ENCODE results near the gene RNU5D-1. TPM values are rescaled to one million over a fixed set of nuclear protein-coding genes. Genes with fewer than 3 reads are reported as not detected.
"Not testable (repeated sequence)": the region's sequence is repeated elsewhere in the genome, so short reads cannot be mapped to it uniquely, and the experiment has no call there.

The RNU5D-1 gene
- total and polyA plus RNA-seq, 2 donors: 85.6 TPM; not detected in 1

GRCh38 chr1:44775078-44775929 is 44.3 kb upstream of the RNU5D-1 start, which contains the start of gene RPS8:
Gene RPS8, plus strand, starts transcription at chr1:44775540. Its CDS starts 57 bp downstream, at chr1:44775597.
- no peaks in the 10 kb centered on the region for H3K27me3 ChIP-seq (ENCODE audit: control insufficient read depth in 2 of 2, insufficient read depth in 1 of 2, low read length in 1 of 2)
- peak within 1 kb of the TSS; percentile 73 to 87 for H3K4me3 ChIP-seq (ENCODE audit: low read length in 2 of 2)
- DNase-seq (ENCODE audit: low read depth in 6 of 9, low spot score in 9 of 9): peak; percentile 82 to 97 (median 89)
- peaks cover 12 to 30% of the 10 kb centered on the region in 2 donors for H3K4me1 ChIP-seq (ENCODE audit: control insufficient read depth in 2 of 2, insufficient read depth in 2 of 2, low read length in 2 of 2)
- no peaks in the 10 kb centered on the region for H3K9me3 ChIP-seq (ENCODE audit: control insufficient read depth in 2 of 2, insufficient read depth in 1 of 2, low read length in 1 of 2)
- H3K36me3 ChIP-seq (ENCODE audit: control insufficient read depth in 2 of 2, insufficient read depth in 2 of 2, low read length in 1 of 2): peaks cover 26 to 37% of the 10 kb centered on the region in 2 donors
- peak within 1 kb of the TSS; percentile 91 to 96 for H3K27ac ChIP-seq (ENCODE audit: low read depth in 1 of 2, low read length in 1 of 2)
- WGBS: under 1% methylated on average over 65 of the region's 65 CpGs

GRCh38 chr1:44766421-44766820 is 35.5 kb upstream of the RNU5D-1 start:
- H3K27me3 ChIP-seq (ENCODE audit: control insufficient read depth in 2 of 2, insufficient read depth in 1 of 2, low read length in 1 of 2); H3K4me3 ChIP-seq (ENCODE audit: low read length in 2 of 2); H3K4me1 ChIP-seq (ENCODE audit: control insufficient read depth in 2 of 2, insufficient read depth in 2 of 2, low read length in 2 of 2); DNase-seq (ENCODE audit: low read depth in 6 of 9, low spot score in 9 of 9); H3K27ac ChIP-seq (ENCODE audit: low read depth in 1 of 2, low read length in 1 of 2); H3K9me3 ChIP-seq (ENCODE audit: control insufficient read depth in 2 of 2, insufficient read depth in 1 of 2, low read length in 1 of 2): not testable (repeated sequence)
- peaks cover 50 to 55% of the 10 kb centered on the region in 2 donors for H3K36me3 ChIP-seq (ENCODE audit: control insufficient read depth in 2 of 2, insufficient read depth in 2 of 2, low read length in 1 of 2)
- 99% methylated on average over 6 of the region's 6 CpGs for WGBS

- DNase-seq (ENCODE audit: low read depth in 6 of 9, low spot score in 9 of 9): no peak
- H3K9me3 ChIP-seq (ENCODE audit: control insufficient read depth in 2 of 2, insufficient read depth in 1 of 2, low read length in 1 of 2): no peaks in the 10 kb centered on the region
- H3K36me3 ChIP-seq (ENCODE audit: control insufficient read depth in 2 of 2, insufficient read depth in 2 of 2, low read length in 1 of 2): peaks cover 77 to 89% of the 10 kb centered on the region in 2 donors
- 98% methylated on average over 3 of the region's 3 CpGs for WGBS
- H3K4me1 ChIP-seq (ENCODE audit: control insufficient read depth in 2 of 2, insufficient read depth in 2 of 2, low read length in 2 of 2): no peaks in the 10 kb centered on the region
- H3K4me3 ChIP-seq (ENCODE audit: low read length in 2 of 2): no peak overlapping the region
- no peaks in the 10 kb centered on the region for H3K27me3 ChIP-seq (ENCODE audit: control insufficient read depth in 2 of 2, insufficient read depth in 1 of 2, low read length in 1 of 2)
- no peak overlapping the region for H3K27ac ChIP-seq (ENCODE audit: low read depth in 1 of 2, low read length in 1 of 2)
Measured at GRCh38 chr1:44760876-44761275, 29.9 kb upstream of the RNU5D-1 start.

- DNase-seq (ENCODE audit: low read depth in 6 of 9, low spot score in 9 of 9): no peak
- 94% methylated on average over 11 of the region's 11 CpGs for WGBS
- Histone ChIP-seq H3K36me3 (ENCODE audit: control insufficient read depth in 2 of 2, insufficient read depth in 2 of 2, low read length in 1 of 2) (peaks cover 87 to 95% of the 10 kb centered on the region in 2 donors), H3K9me3 (ENCODE audit: control insufficient read depth in 2 of 2, insufficient read depth in 1 of 2, low read length in 1 of 2) (no peaks in the 10 kb centered on the region), H3K4me1 (ENCODE audit: control insufficient read depth in 2 of 2, insufficient read depth in 2 of 2, low read length in 2 of 2) (no peaks in the 10 kb centered on the region), H3K27me3 (ENCODE audit: control insufficient read depth in 2 of 2, insufficient read depth in 1 of 2, low read length in 1 of 2) (no peaks in the 10 kb centered on the region), H3K4me3 (ENCODE audit: low read length in 2 of 2) (no peak overlapping the region), H3K27ac (ENCODE audit: low read depth in 1 of 2, low read length in 1 of 2) (no peak overlapping the region)
Measured at GRCh38 chr1:44759077-44759476, 28.1 kb upstream of the RNU5D-1 start.

- Histone ChIP-seq H3K27ac (ENCODE audit: low read depth in 1 of 2, low read length in 1 of 2) (no peak overlapping the region), H3K27me3 (ENCODE audit: control insufficient read depth in 2 of 2, insufficient read depth in 1 of 2, low read length in 1 of 2) (no peaks in the 10 kb centered on the region), H3K36me3 (ENCODE audit: control insufficient read depth in 2 of 2, insufficient read depth in 2 of 2, low read length in 1 of 2) (peaks cover 90 to 95% of the 10 kb centered on the region in 2 donors), H3K4me1 (ENCODE audit: control insufficient read depth in 2 of 2, insufficient read depth in 2 of 2, low read length in 2 of 2) (no peaks in the 10 kb centered on the region), H3K9me3 (ENCODE audit: control insufficient read depth in 2 of 2, insufficient read depth in 1 of 2, low read length in 1 of 2) (no peaks in the 10 kb centered on the region), H3K4me3 (ENCODE audit: low read length in 2 of 2) (no peak overlapping the region)
- 97% methylated on average over 2 of the region's 2 CpGs for WGBS
- DNase-seq (ENCODE audit: low read depth in 6 of 9, low spot score in 9 of 9): no peak
Measured at GRCh38 chr1:44757420-44757819, 26.4 kb upstream of the RNU5D-1 start.

GRCh38 chr1:44747878-44748277 is 16.9 kb upstream of the RNU5D-1 start:
- Histone ChIP-seq H3K27ac (ENCODE audit: low read depth in 1 of 2, low read length in 1 of 2) (no peak overlapping the region), H3K4me3 (ENCODE audit: low read length in 2 of 2) (no peak overlapping the region), H3K27me3 (ENCODE audit: control insufficient read depth in 2 of 2, insufficient read depth in 1 of 2, low read length in 1 of 2) (no peaks in the 10 kb centered on the region), H3K9me3 (ENCODE audit: control insufficient read depth in 2 of 2, insufficient read depth in 1 of 2, low read length in 1 of 2) (no peaks in the 10 kb centered on the region), H3K4me1 (ENCODE audit: control insufficient read depth in 2 of 2, insufficient read depth in 2 of 2, low read length in 2 of 2) (peaks cover 0 to 2% of the 10 kb centered on the region in 2 donors), H3K36me3 (ENCODE audit: control insufficient read depth in 2 of 2, insufficient read depth in 2 of 2, low read length in 1 of 2) (peaks cover 51 to 71% of the 10 kb centered on the region in 2 donors)
- no peak for DNase-seq (ENCODE audit: low read depth in 6 of 9, low spot score in 9 of 9)
- 96% methylated on average over 3 of the region's 3 CpGs for WGBS

GRCh38 chr1:44743211-44743610 is 12.2 kb upstream of the RNU5D-1 start:
- DNase-seq (ENCODE audit: low read depth in 6 of 9, low spot score in 9 of 9): no peak
- no peaks in the 10 kb centered on the region for H3K27me3 ChIP-seq (ENCODE audit: control insufficient read depth in 2 of 2, insufficient read depth in 1 of 2, low read length in 1 of 2)
- no peak overlapping the region for H3K27ac ChIP-seq (ENCODE audit: low read depth in 1 of 2, low read length in 1 of 2)
- H3K4me3 ChIP-seq (ENCODE audit: low read length in 2 of 2): no peak overlapping the region
- H3K36me3 ChIP-seq (ENCODE audit: control insufficient read depth in 2 of 2, insufficient read depth in 2 of 2, low read length in 1 of 2): peaks cover 23 to 52% of the 10 kb centered on the region in 2 donors
- H3K4me1 ChIP-seq (ENCODE audit: control insufficient read depth in 2 of 2, insufficient read depth in 2 of 2, low read length in 2 of 2): peaks cover 11 to 22% of the 10 kb centered on the region in 2 donors
- WGBS: 98% methylated on average over 1 of the region's 1 CpG
- H3K9me3 ChIP-seq (ENCODE audit: control insufficient read depth in 2 of 2, insufficient read depth in 1 of 2, low read length in 1 of 2): no peaks in the 10 kb centered on the region

- Histone ChIP-seq H3K36me3 (ENCODE audit: control insufficient read depth in 2 of 2, insufficient read depth in 2 of 2, low read length in 1 of 2) (peaks cover 7 to 27% of the 10 kb centered on the region in 2 donors), H3K9me3 (ENCODE audit: control insufficient read depth in 2 of 2, insufficient read depth in 1 of 2, low read length in 1 of 2) (no peaks in the 10 kb centered on the region), H3K4me1 (ENCODE audit: control insufficient read depth in 2 of 2, insufficient read depth in 2 of 2, low read length in 2 of 2) (peaks cover 11 to 22% of the 10 kb centered on the region in 2 donors), H3K27ac (ENCODE audit: low read depth in 1 of 2, low read length in 1 of 2) (peak overlapping the region in 1 of 2 donors; percentile 81), H3K27me3 (ENCODE audit: control insufficient read depth in 2 of 2, insufficient read depth in 1 of 2, low read length in 1 of 2) (no peaks in the 10 kb centered on the region), H3K4me3 (ENCODE audit: low read length in 2 of 2) (peak overlapping the region; percentile 66 to 83)
- peak in 1 of 9 donors; percentile 36 for DNase-seq (ENCODE audit: low read depth in 6 of 9, low spot score in 9 of 9)
- WGBS: 9% methylated on average over 14 of the region's 14 CpGs
Measured at GRCh38 chr1:44740179-44740617, 9.2 kb upstream of the RNU5D-1 start.
